ENCODE measurements around the gene BHLHE41.
A peak's percentile ranks its signal among the peaks of the same experiment; 100 is the strongest.

BHLHE41 gene

GRCh38 chr12:26126340-26127284, 1.8 kb upstream of the BHLHE41 start:
- TF ChIP-seq CTCF (conservative IDR thresholded peaks at IDR 0.05) (peak; percentile 27), ZFX (IDR thresholded peaks at IDR 0.05) (no peak)
- H3K27ac ChIP-seq: peak overlapping the region; percentile 70

GRCh38 chr12:26125400-26126339, 833 bp upstream of the BHLHE41 start:
- no peak for TF ChIP-seq CTCF (conservative IDR thresholded peaks at IDR 0.05)
- no peak for TF ChIP-seq ZFX (IDR thresholded peaks at IDR 0.05)
- peak overlapping the region; percentile 70 for H3K27ac ChIP-seq

- H3K27ac ChIP-seq: no peak overlapping the region
- TF ChIP-seq CTCF (conservative IDR thresholded peaks at IDR 0.05): no peak
- no peak for TF ChIP-seq ZFX (IDR thresholded peaks at IDR 0.05)
Measured at GRCh38 chr12:26123482-26123980, 1.3 kb downstream of the BHLHE41 start.

- no peak overlapping the region for H3K27ac ChIP-seq
- TF ChIP-seq ZFX (IDR thresholded peaks at IDR 0.05) (no peak), CTCF (conservative IDR thresholded peaks at IDR 0.05) (no peak)
Measured at GRCh38 chr12:26122681-26123481, 2.0 kb downstream of the BHLHE41 start.

- no peak overlapping the region for H3K27ac ChIP-seq
Measured at GRCh38 chr12:26122061-26122680, 2.7 kb downstream of the BHLHE41 start.

More at GRCh38 chr12:26122061-26122680, 2.7 kb downstream of the BHLHE41 start:
- TF ChIP-seq ZFX (IDR thresholded peaks at IDR 0.05) (no peak), CTCF (conservative IDR thresholded peaks at IDR 0.05) (peak; percentile 11; the same call in 1 of the 2 replicates)

Measured in C4-2B (cell line).